ENCODE results near the gene CAMTA2.

- TF ChIP-seq POLR2A (IDR thresholded peaks at IDR 0.05) (no peak), CTCF (IDR thresholded peaks at IDR 0.05) (no peak)
Observed at GRCh38 chr17:4968486-4969046, 18.9 kb downstream of the CAMTA2 start.

All from sigmoid colon (tissue), 3 donors.